Activated CD4-positive, alpha-beta memory T cell treated with anti-CD3 and anti-CD28 coated beads, Interleukin-2, amount 10 ng/mL, durations not matched to agents 7 days and 5 days (primary cell): ENCODE data around the gene TWNK. TPM values are rescaled to one million over a fixed set of nuclear protein-coding genes. Genes with fewer than 3 reads are reported as not detected.
"Not testable (repeated sequence)": the region's sequence is repeated elsewhere in the genome, so short reads cannot be mapped to it uniquely, and the experiment has no call there.

ENCODE experiments used
- CTCF ChIA-PET: fragments of 350-600 bp; sonication (Branson Sonifier 250); formaldehyde crosslinking; loops from one replicate; lab custom pipeline; 2021; ENCODE audit warnings: antibody characterized with exemption, inconsistent platforms; lab: Charles Lee
- POLR2A ChIA-PET: fragments of 350-600 bp; sonication (Branson Sonifier 250); formaldehyde crosslinking; loops from one replicate; lab custom pipeline; 2021; ENCODE audit warnings: antibody characterized with exemption; lab: Charles Lee
- DNase-seq: peaks from one replicate; pipeline ENCODE4 v3.0.0-alpha.2; 2020
- H3K27ac Mint-ChIP-seq: one replicate; pipeline ENCODE4 v1.8.0; 2021; ENCODE audit warnings: mild to moderate bottlenecking, mixed read lengths
- H3K27me3 Mint-ChIP-seq: one replicate; pipeline ENCODE4 v1.8.0; 2021; ENCODE audit warnings: mixed read lengths
- H3K36me3 Mint-ChIP-seq: one replicate; pipeline ENCODE4 v1.8.0; 2021; ENCODE audit warnings: low read depth, mixed read lengths
- H3K4me1 Mint-ChIP-seq: one replicate; pipeline ENCODE4 v1.8.0; 2021; ENCODE audit warnings: mixed read lengths
- H3K4me3 Mint-ChIP-seq: one replicate; pipeline ENCODE4 v1.8.0; 2021; ENCODE audit warnings: mild to moderate bottlenecking, mixed read lengths
- H3K9me3 Mint-ChIP-seq: one replicate; pipeline ENCODE4 v1.8.0; 2021; ENCODE audit warnings: mixed read lengths
- total RNA-seq, 2 experiments: library from RNA; stranded (reverse); gene quantifications; one replicate each; pipeline ENCODE4 v1.2.3, GENCODE V29; 2021

The TWNK gene
- total RNA-seq, 2 experiments from 2014 or later: 6.4 to 7.1 TPM

DNA sequence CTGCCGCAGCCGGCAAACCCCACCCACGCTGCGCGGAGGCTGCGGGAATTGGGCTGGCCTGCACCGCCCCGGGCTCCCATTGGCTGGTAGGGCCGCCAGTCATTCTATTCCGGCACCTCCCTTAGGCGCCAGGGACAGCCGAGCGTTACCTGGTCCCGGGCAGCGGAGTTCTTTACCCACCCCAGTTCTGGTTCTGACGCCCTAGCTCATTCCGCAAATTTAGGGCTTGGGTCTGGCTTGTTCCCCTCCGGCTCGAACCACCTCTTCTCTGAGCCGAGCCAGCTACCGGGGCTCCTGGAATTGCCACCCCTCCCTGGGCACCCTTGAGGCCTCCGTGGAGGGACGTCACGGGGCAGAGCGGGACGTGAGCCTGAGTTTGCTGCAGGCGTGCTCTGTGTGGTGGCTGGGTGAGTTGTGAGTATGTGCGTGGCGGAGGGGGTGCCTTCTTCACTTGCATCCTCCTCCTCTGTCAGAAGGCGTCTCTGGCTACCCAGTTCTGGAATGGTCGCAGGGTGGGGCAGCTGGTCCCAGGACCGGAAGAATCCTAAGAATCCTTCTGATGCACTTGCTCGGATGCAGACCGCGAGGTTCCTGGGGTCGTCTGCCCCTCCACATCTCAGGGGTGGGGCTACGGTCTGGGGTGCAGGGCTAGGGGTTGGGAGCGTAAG, 43.9 kb downstream of the TWNK start, which contains the start of the genes PDZD7 and SFXN3:
PDZD7 (minus strand) TSS at position 2 of the 668 bp plus-strand sequence. CDS start 910 bp downstream, outside the sequence.
SFXN3 (plus strand) TSS at position 107 of the 668 bp plus-strand sequence. CDS start 3,461 bp downstream, outside the sequence.
- H3K27ac Mint-ChIP-seq: peak within 1 kb of the TSS; percentile 96
- POLR2A ChIA-PET: interaction anchor here (0.6 to 4.6 kb wide), 14 partner anchors 8 to 664 kb away, joined by 3 to 36 read pairs (median 6); partner anchors contain the start of genes KAZALD1 and SLF2

DNA sequence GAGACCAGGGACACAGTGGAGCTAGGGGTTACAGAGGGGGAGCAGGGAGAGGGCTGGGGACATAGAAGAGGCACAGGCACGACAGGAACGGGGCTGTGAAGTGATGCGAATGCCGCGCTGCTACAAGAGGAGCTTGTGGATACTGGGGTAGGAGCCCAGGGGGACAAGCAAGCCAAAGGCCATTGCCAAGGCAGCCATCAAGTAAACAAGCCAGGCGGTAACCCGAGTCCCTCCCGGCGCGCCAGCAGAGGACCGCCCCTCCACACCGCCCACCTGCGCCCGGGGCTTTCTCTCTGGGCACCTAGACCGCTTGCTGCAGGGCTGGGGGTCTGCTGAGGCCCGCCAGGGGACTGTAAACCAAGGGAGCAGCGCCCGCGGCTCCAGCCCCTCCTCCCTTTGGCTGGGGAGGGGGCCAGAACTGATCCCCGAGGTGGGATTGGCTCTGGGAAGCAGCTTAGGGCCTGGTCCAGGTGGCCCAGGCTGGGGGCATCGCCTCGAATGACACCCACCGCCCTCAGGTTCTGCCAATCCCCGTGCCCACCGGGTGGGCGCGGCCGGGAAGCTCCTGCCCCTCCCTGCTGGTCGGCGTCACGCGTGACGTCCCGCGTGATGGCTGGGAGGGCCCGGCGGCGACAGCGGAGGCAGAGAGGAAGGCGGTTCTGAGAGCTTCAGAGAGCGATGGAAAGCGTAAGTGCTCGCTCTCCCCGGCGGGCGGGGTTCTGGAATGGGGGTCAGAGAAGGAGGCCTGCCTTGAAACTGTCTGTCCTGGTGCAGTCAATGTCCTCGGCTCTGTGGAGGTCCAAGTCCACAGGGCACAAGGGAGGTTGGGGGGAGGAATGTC, 44.7 kb downstream of the TWNK start:
- H3K27me3 Mint-ChIP-seq: peaks cover 14% of the 10 kb centered on the region
- peak; percentile 87 for DNase-seq
- peaks cover 27% of the 10 kb centered on the region for H3K4me1 Mint-ChIP-seq
- H3K27ac Mint-ChIP-seq: peak overlapping the region; percentile 96
- H3K36me3 Mint-ChIP-seq: peaks cover 32% of the 10 kb centered on the region
- peak overlapping the region; percentile 91 for H3K4me3 Mint-ChIP-seq
- CTCF ChIA-PET: interaction anchor here (0.9 to 8.6 kb wide), 13 partner anchors 10 to 63 kb away, joined by 3 to 120 read pairs (median 6); partner anchors contain the start of gene KAZALD1
- POLR2A ChIA-PET: interaction anchor here (1.0 to 4.6 kb wide), 12 partner anchors 8 to 661 kb away, joined by 3 to 36 read pairs (median 8); partner anchors contain the start of genes KAZALD1 and SLF2
- H3K9me3 Mint-ChIP-seq: no peaks in the 10 kb centered on the region

More for the DNA sequence above, 43.9 kb downstream of the TWNK start, which contains the start of the genes PDZD7 and SFXN3:
- no peaks in the 10 kb centered on the region for H3K9me3 Mint-ChIP-seq
- peak within 1 kb of the TSS; percentile 91 for H3K4me3 Mint-ChIP-seq
- peaks cover 25% of the 10 kb centered on the region for H3K36me3 Mint-ChIP-seq
- peak; percentile 97 for DNase-seq
- peaks cover 14% of the 10 kb centered on the region for H3K27me3 Mint-ChIP-seq
- peaks cover 27% of the 10 kb centered on the region for H3K4me1 Mint-ChIP-seq
- CTCF ChIA-PET: interaction anchor here (1.0 to 8.6 kb wide), 16 partner anchors 11 to 130 kb away, joined by 3 to 120 read pairs (median 6); partner anchors contain the start of gene KAZALD1

DNA sequence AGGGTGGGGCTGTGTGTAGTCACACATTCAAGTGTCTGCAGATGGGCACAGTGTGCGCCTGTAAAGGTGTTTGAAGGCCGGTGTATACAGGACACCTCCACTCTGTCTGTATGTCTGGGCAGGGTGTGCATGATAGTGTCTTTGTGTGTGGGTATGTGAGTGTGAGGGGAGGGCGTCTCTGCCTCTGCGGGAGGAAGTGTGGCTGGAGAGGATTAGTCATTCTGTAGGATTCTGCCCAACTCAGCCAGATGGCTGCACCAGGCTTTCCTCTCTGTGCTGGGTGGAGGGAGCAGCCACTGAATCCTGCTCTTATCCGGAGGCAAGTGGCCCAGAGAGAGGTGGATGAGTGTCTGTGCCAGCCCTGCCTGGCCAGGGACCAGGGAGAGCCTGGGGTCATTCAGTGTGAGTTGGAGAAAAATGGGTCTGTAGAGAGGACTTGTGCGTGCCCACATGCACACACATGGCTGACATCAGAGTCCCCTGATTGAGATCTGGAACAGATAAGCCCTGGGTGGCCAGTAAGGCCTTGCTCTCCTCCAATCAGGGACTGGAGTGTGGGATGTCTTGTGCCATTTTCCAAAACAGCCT, 45.4 kb downstream of the TWNK start:
- Mint-ChIP-seq H3K27ac (peak overlapping the region; percentile 96), H3K27me3 (peaks cover 11% of the 10 kb centered on the region), H3K9me3 (no peaks in the 10 kb centered on the region), H3K36me3 (peaks cover 40% of the 10 kb centered on the region), H3K4me1 (peaks cover 27% of the 10 kb centered on the region), H3K4me3 (peak overlapping the region; percentile 91)
- peak; percentile 74 for DNase-seq
- ChIA-PET CTCF (interaction anchor here (0.8 to 8.6 kb wide), 9 partner anchors 9 to 63 kb away, joined by 3 to 120 read pairs (median 7); partner anchors contain the start of gene KAZALD1), POLR2A (interaction anchor here (0.5 to 4.6 kb wide), 10 partner anchors 10 to 662 kb away, joined by 3 to 36 read pairs (median 6); partner anchors contain the start of gene KAZALD1)

DNA sequence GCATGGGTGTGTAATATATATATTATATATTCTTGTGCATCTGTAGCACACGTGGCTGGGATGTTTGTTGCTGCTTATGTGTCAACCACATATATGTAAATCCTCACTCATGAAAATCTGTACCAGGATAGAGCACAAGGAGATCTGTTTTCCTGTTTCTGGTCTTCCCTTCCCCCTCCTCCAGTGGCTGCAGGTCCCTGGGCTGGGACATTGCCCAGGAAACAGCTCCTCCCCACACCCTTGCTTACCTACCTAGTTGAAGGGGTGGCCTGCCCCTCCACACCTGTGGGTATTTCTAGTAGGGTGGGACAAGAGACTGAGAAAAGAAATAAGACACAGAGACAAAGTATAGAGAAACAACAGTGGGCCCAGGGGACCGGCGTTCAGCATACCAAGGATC, 45.9 kb downstream of the TWNK start:
- Mint-ChIP-seq H3K9me3 (no peaks in the 10 kb centered on the region), H3K4me1 (peaks cover 27% of the 10 kb centered on the region), H3K27ac (peak overlapping the region; percentile 96), H3K36me3 (peaks cover 45% of the 10 kb centered on the region), H3K27me3 (peaks cover 7% of the 10 kb centered on the region), H3K4me3 (peak overlapping the region; percentile 91)
- ChIA-PET CTCF (interaction anchor here (0.8 to 5.1 kb wide), 3 partner anchors 9 to 36 kb away, joined by 3 to 58 read pairs (median 25); no protein-coding TSS in a partner anchor), POLR2A (interaction anchor here (0.5 to 3.8 kb wide), 4 partner anchors 28 to 402 kb away, joined by 3 to 31 read pairs (median 4); partner anchors contain the start of gene KAZALD1)
- no peak for DNase-seq

DNA sequence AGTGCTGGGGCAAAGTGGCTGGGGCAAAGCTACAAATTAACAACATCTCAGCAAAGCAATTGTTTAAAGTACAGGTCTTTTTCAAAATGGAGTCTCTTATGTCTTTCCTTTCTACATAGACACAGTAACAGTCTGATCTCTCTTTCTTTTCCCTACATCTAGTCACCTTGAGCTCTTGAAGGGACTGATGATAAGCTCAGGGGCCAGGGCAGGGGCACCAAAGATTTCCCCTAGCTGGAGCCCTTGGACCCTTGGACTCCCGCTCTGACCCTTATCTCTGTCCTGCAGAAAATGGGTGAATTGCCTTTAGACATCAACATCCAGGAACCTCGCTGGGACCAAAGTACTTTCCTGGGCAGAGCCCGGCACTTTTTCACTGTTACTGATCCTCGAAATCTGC, 47.1 kb downstream of the TWNK start:
- ChIA-PET POLR2A (interaction anchor here (0.9 to 1.1 kb wide), 2 partner anchors 26 to 27 kb away, joined by 4 read pairs; partner anchors contain the start of gene KAZALD1), CTCF (interaction anchor here (1.0 to 22.6 kb wide), 4 partner anchors 8 to 42 kb away, joined by 3 to 515 read pairs (median 31); partner anchors contain the start of gene KAZALD1)

DNA sequence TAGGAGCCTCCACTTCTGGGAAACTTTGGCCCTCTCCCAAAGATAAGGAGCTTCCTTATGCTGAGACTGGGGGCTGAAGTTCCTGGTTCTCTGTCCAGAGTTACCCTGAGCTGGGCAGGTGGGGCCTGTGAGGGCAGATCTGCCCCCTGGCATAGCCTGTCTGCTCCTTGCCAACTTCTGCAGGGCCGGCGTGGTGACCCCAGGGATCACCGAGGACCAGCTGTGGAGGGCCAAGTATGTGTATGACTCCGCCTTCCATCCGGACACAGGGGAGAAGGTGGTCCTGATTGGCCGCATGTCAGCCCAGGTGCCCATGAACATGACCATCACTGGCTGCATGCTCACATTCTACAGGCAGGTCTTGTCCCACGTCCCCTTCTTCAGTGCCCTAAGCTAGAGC, 48.0 kb downstream of the TWNK start:
- H3K4me1 Mint-ChIP-seq: peaks cover 27% of the 10 kb centered on the region
- DNase-seq: no peak
- no peaks in the 10 kb centered on the region for H3K27me3 Mint-ChIP-seq
- no peak overlapping the region for H3K4me3 Mint-ChIP-seq
- no peak overlapping the region for H3K27ac Mint-ChIP-seq
- ChIA-PET CTCF (interaction anchor here (0.8 to 22.6 kb wide), 3 partner anchors 23 to 41 kb away, joined by 3 to 515 read pairs (median 4); partner anchors contain the start of gene KAZALD1), POLR2A (interaction anchor here (0.9 to 1.1 kb wide), 2 partner anchors 25 to 26 kb away, joined by 4 read pairs; partner anchors contain the start of gene KAZALD1)
- H3K9me3 Mint-ChIP-seq: no peaks in the 10 kb centered on the region
- peaks cover 55% of the 10 kb centered on the region for H3K36me3 Mint-ChIP-seq

More for the DNA sequence above, 47.1 kb downstream of the TWNK start:
- not testable (repeated sequence) for H3K27me3 Mint-ChIP-seq, H3K9me3 Mint-ChIP-seq, H3K27ac Mint-ChIP-seq, DNase-seq, H3K4me3 Mint-ChIP-seq
- Mint-ChIP-seq H3K36me3 (peaks cover 55% of the 10 kb centered on the region), H3K4me1 (peaks cover 27% of the 10 kb centered on the region)

DNA sequence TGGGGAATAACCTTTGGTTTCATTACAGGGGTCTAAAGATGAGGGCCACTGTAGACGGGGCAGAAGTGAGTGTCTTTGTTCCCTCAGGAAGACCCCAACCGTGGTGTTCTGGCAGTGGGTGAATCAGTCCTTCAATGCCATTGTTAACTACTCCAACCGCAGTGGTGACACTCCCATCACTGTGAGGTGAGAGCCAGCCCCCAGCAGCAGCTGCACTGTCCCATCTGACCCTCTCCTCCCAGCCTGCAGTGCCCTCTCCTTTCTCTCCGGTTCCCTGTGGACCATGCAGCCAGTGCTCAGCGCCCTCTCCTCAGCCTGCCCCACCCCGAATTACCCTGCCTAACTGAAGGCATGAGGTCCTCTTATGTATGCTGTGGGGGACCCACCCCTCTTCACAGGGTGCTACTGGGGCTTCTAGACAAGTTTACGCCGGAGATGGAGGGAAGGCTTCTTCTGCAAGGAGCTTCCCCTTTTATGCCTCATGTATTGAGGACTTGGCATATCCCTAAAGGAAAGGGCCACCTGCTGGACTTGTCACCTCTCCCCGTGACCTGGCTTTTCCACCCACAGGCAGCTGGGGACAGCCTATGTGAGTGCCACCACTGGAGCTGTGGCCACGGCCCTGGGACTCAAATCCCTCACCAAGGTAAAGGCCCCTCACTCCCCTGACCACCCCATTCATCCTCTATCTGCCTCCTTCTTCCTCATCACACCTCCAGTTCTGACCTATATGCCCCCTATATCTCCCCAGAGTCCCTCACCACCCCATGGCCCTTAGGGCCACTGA, 48.8 kb downstream of the TWNK start:
- H3K4me3 Mint-ChIP-seq: no peak overlapping the region
- no peaks in the 10 kb centered on the region for H3K27me3 Mint-ChIP-seq
- H3K36me3 Mint-ChIP-seq: peaks cover 55% of the 10 kb centered on the region
- ChIA-PET CTCF (interaction anchor here (0.8 to 22.6 kb wide), 2 partner anchors 22 to 38 kb away, joined by 3 to 515 read pairs; partner anchors contain the start of gene KAZALD1), POLR2A (no interaction called here)
- DNase-seq: no peak
- H3K27ac Mint-ChIP-seq: no peak overlapping the region
- peaks cover 23% of the 10 kb centered on the region for H3K4me1 Mint-ChIP-seq
- H3K9me3 Mint-ChIP-seq: no peaks in the 10 kb centered on the region

DNA sequence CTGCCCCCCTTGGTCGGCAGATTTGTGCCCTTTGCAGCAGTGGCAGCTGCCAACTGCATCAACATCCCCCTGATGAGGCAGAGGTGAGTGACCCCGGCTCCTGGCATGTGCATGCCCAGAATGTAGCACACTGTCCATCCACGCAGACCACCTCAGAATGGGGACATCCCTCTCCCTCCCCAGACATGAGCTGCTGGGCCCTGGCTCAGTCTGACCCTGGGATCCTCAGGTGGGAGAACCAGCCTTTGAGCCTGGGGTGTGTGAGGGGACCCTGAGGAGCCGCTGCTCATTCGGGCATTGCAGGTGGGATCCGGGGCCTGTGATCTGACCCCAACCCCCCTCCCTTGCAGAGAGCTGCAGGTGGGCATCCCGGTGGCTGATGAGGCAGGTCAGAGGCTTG, 49.4 kb downstream of the TWNK start:
- DNase-seq: no peak
- ChIA-PET CTCF (interaction anchor here (22.6 kb wide), 1 partner anchor 22 kb away, joined by 515 read pairs; the partner anchor contains the start of gene KAZALD1), POLR2A (no interaction called here)
- Mint-ChIP-seq H3K27me3 (no peaks in the 10 kb centered on the region), H3K9me3 (no peaks in the 10 kb centered on the region), H3K4me3 (no peak overlapping the region), H3K27ac (no peak overlapping the region), H3K36me3 (peaks cover 55% of the 10 kb centered on the region), H3K4me1 (peaks cover 29% of the 10 kb centered on the region)

DNA sequence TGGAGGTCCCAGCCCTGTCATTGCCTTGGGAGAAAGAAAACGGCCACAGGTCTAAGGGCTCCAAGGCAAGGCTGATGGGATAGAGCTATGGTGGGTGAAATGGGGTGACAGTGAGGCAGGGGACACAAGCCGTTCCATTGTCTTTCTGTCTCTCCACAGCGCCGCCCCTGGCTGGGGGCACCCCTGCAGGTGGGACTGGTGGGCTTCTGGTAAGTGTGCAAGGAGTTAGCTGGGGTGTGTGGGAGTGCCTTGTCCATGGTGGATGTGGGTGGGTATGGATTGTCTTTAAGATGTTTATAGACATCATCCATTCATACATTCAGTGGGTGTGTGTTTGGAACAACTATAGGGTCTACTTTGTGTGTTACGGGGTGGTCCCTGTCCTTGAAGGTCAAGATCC, 51.1 kb downstream of the TWNK start:
- Mint-ChIP-seq H3K27ac (no peak overlapping the region), H3K27me3 (peaks cover 2% of the 10 kb centered on the region), H3K4me1 (peaks cover 34% of the 10 kb centered on the region), H3K9me3 (no peaks in the 10 kb centered on the region), H3K4me3 (no peak overlapping the region), H3K36me3 (peaks cover 49% of the 10 kb centered on the region)
- no peak for DNase-seq
- CTCF ChIA-PET: interaction anchor here (22.6 kb wide), 1 partner anchor 20 kb away, joined by 515 read pairs; the partner anchor contains the start of gene KAZALD1
- POLR2A ChIA-PET: interaction anchor here (1.1 to 6.0 kb wide), 2 partner anchors 22 to 39 kb away, joined by 3 to 44 read pairs; partner anchors contain the start of genes KAZALD1 and LZTS2

DNA sequence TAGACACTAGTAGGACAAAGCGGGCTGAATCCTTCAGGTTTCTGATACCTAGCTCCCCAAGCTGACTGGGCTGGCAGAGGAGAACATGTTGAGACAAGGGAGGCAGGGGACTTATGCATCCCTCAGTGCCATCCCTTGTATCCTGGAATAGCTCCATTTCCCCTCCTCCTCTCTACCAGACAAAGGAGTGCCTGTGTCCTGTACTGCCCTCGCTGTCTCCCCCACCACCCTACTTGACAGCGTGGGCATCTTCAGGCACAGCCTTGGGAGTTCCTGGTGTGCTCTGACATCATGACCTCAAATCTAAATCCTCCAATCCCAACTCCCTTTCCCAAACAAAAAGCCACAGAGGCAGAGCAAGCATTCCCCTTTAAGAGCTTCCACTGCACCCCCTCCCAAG, 52.7 kb downstream of the TWNK start:
- POLR2A ChIA-PET: interaction anchor here (0.5 to 6.0 kb wide), 3 partner anchors 9 to 23 kb away, joined by 3 to 44 read pairs (median 9); partner anchors contain the start of genes KAZALD1, PDZD7 and SFXN3
- Mint-ChIP-seq H3K4me3 (no peak overlapping the region), H3K4me1 (peaks cover 27% of the 10 kb centered on the region), H3K9me3 (no peaks in the 10 kb centered on the region), H3K27me3 (peaks cover 6% of the 10 kb centered on the region), H3K27ac (no peak overlapping the region), H3K36me3 (peaks cover 40% of the 10 kb centered on the region)
- DNase-seq: no peak
- CTCF ChIA-PET: interaction anchor here (0.7 to 22.6 kb wide), 5 partner anchors 8 to 56 kb away, joined by 3 to 515 read pairs (median 5); partner anchors contain the start of genes KAZALD1, PDZD7 and SFXN3
